ENCODE results near the gene ZNF574. TPM values are rescaled to one million over a fixed set of nuclear protein-coding genes. Genes with fewer than 3 reads are reported as not detected.

Gene ZNF574
- polyA plus RNA-seq, 2 donors, result 6.5 to 8.9 TPM

DNA sequence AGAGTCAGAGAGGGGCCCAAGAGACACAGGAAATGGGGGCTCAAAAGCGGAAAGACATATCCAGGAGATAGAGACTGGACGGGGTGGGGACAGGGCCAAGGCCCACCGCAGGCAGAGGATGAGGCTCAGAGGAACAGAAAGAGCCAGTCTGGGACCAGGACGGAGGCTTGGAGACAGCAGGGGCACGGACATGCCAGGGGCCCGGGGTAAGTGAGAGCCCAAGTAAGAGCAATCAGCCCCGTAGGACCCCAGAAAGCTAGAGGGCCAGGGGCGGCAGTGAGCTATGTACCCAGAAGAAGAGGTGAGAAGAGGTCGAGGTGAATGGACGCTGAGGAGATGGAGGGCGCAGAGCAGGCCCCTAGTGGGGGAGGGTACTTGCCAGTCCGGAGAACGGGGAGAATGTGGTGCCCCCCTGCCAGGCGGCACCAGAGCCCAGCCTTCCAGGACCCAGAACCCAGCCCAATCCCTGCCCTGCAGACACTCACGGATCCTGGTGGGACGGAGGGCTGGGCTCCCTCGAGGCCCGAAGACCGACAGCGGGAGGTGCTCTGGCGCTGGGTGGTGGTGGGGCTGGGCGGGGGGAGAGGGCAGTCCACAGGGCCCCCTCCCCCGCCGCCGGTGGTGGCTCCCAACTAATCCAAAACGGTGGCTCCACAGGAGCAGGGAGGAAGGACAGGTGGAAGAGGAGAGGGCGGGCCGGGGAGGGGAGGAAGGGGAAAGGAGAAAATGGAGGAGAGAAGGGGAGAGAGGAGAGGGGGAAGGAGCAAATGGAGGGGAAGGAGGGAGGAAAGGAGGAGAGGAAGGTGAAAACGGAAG, 7.0 kb upstream of the ZNF574 start:
- H3K36me3 ChIP-seq (ENCODE audit: control insufficient read depth in 2 of 2, insufficient read depth in 2 of 2, low read length in 1 of 2), result no peaks in the 10 kb centered on the region
- peaks cover 0 to 6% of the 10 kb centered on the region in 2 donors for H3K4me1 ChIP-seq (ENCODE audit: control insufficient read depth in 2 of 2, insufficient read depth in 2 of 2, low read length in 1 of 2)
- 21 to 27% methylated on average over 29 of the region's 29 CpGs for WGBS, 2 donors
- no peak overlapping the region for H3K27ac ChIP-seq (ENCODE audit: low read depth in 2 of 2, low read length in 1 of 2)
- H3K27me3 ChIP-seq (ENCODE audit: control insufficient read depth in 1 of 2, insufficient read depth in 2 of 2, low read length in 2 of 2), result no peaks in the 10 kb centered on the region
- no peak overlapping the region for H3K4me3 ChIP-seq (ENCODE audit: low read depth in 1 of 2, low read length in 2 of 2)
- no peaks in the 10 kb centered on the region for H3K9me3 ChIP-seq (ENCODE audit: control insufficient read depth in 2 of 2, insufficient read depth in 1 of 2, low read depth in 1 of 2, low read length in 1 of 2)

DNA sequence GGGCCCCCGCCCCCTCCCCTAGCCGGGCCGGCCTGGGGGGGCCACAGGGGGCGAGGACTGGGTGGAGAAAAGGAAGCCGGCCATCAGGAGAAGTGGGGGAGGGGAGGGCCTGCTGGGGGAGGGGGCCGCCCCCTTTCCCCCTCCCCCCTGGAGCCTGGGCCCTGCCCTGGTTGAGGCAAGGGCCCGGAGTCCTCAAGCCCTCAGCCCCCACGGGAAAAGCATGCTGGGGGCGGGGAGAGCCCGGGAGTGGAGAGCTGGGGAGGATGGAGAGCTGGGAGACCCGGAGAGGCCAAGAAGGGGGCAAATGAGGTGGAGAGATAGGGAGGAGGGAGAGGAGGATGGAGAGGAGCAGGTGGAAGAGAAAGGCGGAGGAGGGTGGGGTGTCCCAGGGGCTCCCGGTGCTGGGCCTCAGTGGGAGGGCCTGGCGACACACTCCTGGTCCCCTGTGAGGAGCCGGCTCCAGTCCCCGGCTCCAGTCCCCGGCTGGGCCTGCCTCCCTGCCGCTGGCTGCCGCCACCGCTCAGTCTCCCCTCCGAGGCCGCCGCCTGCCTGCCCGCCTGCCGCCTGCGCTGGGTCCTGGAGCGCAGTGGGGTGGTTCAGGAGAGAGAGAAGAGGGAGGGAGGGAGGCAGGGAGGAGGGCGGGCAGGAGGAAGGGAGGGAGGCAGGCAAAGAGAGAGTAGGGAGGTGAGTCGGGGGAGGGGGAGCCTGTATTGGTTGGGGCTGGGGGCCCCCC, 6.2 kb upstream of the ZNF574 start, which contains the start of gene GRIK5:
TSS of gene GRIK5 (minus strand) at position 588 of the 733 bp plus-strand sequence. CDS start 4,436 bp downstream, outside the sequence.
- 11 to 26% methylated on average over 13 to 28 of the region's 29 CpGs for WGBS, 2 donors
- peaks cover 1 to 6% of the 10 kb centered on the region in 2 donors for H3K4me1 ChIP-seq (ENCODE audit: control insufficient read depth in 2 of 2, insufficient read depth in 2 of 2, low read length in 1 of 2)
- peak within 1 kb of the TSS; percentile 9 to 17 for H3K4me3 ChIP-seq (ENCODE audit: low read depth in 1 of 2, low read length in 2 of 2)
- no peaks in the 10 kb centered on the region for H3K9me3 ChIP-seq (ENCODE audit: control insufficient read depth in 2 of 2, insufficient read depth in 1 of 2, low read depth in 1 of 2, low read length in 1 of 2)
- no peak within 1 kb of the TSS for H3K27ac ChIP-seq (ENCODE audit: low read depth in 2 of 2, low read length in 1 of 2)
- H3K27me3 ChIP-seq (ENCODE audit: control insufficient read depth in 1 of 2, insufficient read depth in 2 of 2, low read length in 2 of 2), result no peaks in the 10 kb centered on the region
- no peaks in the 10 kb centered on the region for H3K36me3 ChIP-seq (ENCODE audit: control insufficient read depth in 2 of 2, insufficient read depth in 2 of 2, low read length in 1 of 2)

DNA sequence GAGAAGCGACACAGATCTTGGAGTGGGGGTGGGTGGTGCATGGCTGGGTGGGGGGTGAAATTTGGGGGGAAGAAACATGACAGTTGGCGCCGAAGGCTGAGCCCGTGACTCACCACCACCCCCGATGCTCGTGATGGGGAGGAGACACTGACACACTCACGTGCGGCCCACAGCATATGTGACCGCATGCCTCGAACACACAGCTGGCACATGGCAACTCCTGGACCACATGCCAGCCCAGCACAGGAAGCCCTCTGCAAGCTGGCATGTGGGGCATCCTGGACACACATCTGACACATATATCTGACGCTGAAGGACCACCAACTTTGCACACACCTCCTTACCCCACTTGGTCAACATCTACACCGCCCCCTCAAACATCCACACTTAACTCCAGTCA, 4.7 kb upstream of the ZNF574 start:
- Histone ChIP-seq H3K4me1 (ENCODE audit: control insufficient read depth in 2 of 2, insufficient read depth in 2 of 2, low read length in 1 of 2) (peaks cover 4% of the 10 kb centered on the region in 2 donors), H3K27me3 (ENCODE audit: control insufficient read depth in 1 of 2, insufficient read depth in 2 of 2, low read length in 2 of 2) (no peaks in the 10 kb centered on the region), H3K36me3 (ENCODE audit: control insufficient read depth in 2 of 2, insufficient read depth in 2 of 2, low read length in 1 of 2) (no peaks in the 10 kb centered on the region), H3K4me3 (ENCODE audit: low read depth in 1 of 2, low read length in 2 of 2) (no peak overlapping the region), H3K9me3 (ENCODE audit: control insufficient read depth in 2 of 2, insufficient read depth in 1 of 2, low read depth in 1 of 2, low read length in 1 of 2) (no peaks in the 10 kb centered on the region), H3K27ac (ENCODE audit: low read depth in 2 of 2, low read length in 1 of 2) (no peak overlapping the region)
- WGBS, 2 donors, result 86 to 90% methylated on average over 12 of the region's 12 CpGs

DNA sequence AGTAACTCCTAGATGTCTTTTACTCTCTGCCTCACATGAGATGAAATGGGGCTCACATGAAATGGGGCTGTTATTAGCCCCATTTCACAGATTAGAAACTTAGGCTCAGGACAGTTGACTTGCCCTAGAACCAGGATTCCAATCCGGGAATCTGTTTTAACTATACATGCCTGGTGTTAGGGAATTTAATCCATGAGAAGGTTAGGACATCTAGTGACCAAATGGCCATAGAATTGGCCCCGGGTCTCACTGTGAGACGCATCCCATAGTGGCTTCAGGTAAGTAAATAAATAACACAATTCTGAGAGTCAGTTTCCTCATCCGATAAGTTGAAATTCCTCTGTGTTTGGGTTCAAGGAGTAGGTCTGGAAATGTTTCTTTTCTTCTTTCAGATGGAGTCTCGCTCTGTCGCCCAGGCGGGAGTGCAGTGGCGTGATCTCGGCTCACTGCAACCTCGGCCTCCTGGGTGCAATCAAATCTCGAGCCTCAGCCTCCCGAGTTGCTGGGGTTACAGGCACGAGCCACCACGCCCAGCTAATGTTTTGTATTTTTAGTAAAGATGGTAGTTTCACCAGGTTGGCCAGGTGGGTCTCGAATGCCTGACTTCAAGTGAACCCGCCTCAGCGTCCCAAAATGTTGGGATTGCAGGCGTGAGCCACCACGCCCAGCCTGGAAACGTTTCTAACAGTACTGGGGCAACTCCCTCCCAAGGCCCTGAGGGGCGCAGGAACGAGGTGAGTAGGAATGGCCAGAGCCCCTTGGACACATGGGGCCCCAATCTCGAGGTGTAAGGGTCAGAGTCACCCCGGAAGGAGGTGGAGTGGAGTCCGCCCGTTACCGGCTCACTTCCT, 1.2 kb upstream of the ZNF574 start:
- H3K4me1 ChIP-seq (ENCODE audit: control insufficient read depth in 2 of 2, insufficient read depth in 2 of 2, low read length in 1 of 2), result peaks cover 0 to 6% of the 10 kb centered on the region in 2 donors
- no peaks in the 10 kb centered on the region for H3K9me3 ChIP-seq (ENCODE audit: control insufficient read depth in 2 of 2, insufficient read depth in 1 of 2, low read depth in 1 of 2, low read length in 1 of 2)
- no peaks in the 10 kb centered on the region for H3K27me3 ChIP-seq (ENCODE audit: control insufficient read depth in 1 of 2, insufficient read depth in 2 of 2, low read length in 2 of 2)
- H3K27ac ChIP-seq (ENCODE audit: low read depth in 2 of 2, low read length in 1 of 2), result peak overlapping the region; percentile 95 to 99
- 57% methylated on average over 27 of the region's 27 CpGs for WGBS, 2 donors
- peak overlapping the region; percentile 62 to 63 for H3K4me3 ChIP-seq (ENCODE audit: low read depth in 1 of 2, low read length in 2 of 2)
- H3K36me3 ChIP-seq (ENCODE audit: control insufficient read depth in 2 of 2, insufficient read depth in 2 of 2, low read length in 1 of 2), result peaks cover under 1 to 13% of the 10 kb centered on the region in 2 donors

DNA sequence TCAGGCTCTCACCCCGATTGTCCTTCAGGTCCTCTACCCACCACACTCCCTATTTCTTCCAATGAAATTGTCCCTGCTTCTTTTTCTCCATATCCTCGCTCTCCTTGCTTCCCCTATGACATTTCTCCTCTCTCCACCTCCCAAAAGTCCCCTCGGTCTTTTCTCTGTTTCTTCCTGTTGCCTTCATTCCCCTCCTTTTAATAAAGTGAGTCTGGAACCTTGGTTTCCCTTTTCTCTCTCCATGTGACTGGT, 676 bp upstream of the ZNF574 start:
- Histone ChIP-seq H3K27ac (ENCODE audit: low read depth in 2 of 2, low read length in 1 of 2) (peak overlapping the region; percentile 95 to 99), H3K4me3 (ENCODE audit: low read depth in 1 of 2, low read length in 2 of 2) (peak overlapping the region; percentile 62 to 63), H3K4me1 (ENCODE audit: control insufficient read depth in 2 of 2, insufficient read depth in 2 of 2, low read length in 1 of 2) (peaks cover 0 to 6% of the 10 kb centered on the region in 2 donors), H3K27me3 (ENCODE audit: control insufficient read depth in 1 of 2, insufficient read depth in 2 of 2, low read length in 2 of 2) (no peaks in the 10 kb centered on the region), H3K36me3 (ENCODE audit: control insufficient read depth in 2 of 2, insufficient read depth in 2 of 2, low read length in 1 of 2) (peaks cover 6 to 18% of the 10 kb centered on the region in 2 donors), H3K9me3 (ENCODE audit: control insufficient read depth in 2 of 2, insufficient read depth in 1 of 2, low read depth in 1 of 2, low read length in 1 of 2) (no peaks in the 10 kb centered on the region)
- WGBS, 2 donors, result 3 to 10% methylated on average over 3 of the region's 3 CpGs

DNA sequence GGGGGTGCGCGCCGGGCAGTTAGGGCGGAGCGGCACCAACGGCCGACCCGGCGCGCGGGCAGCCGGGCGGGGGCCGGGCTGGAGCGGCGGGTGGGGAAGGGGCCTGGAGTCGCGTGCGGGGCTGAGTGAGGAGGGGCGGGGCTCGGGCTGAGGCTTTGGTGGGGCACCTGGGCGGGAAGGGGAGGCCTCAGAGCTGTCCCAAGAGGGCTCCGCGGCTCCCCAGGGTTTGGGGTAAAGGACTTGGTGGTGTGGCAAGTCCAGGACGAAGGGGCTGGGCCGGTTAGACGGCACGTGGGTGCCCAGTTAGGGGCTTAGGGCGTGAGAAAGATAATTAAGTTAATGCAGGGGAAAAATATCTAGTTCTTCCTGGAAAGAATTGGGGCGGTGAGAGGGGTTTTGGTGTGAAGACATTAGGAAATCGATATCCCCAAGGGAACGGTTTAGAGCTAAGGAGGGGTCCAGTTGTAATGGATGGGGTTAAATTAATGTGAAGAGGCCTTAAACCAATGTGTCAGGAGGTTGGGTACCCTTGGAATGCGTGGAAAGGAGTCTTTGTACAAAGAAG, 496 bp downstream of the ZNF574 start:
- Histone ChIP-seq H3K4me1 (ENCODE audit: control insufficient read depth in 2 of 2, insufficient read depth in 2 of 2, low read length in 1 of 2) (peaks cover 0 to 8% of the 10 kb centered on the region in 2 donors), H3K4me3 (ENCODE audit: low read depth in 1 of 2, low read length in 2 of 2) (peak overlapping the region; percentile 86 to 87), H3K27me3 (ENCODE audit: control insufficient read depth in 1 of 2, insufficient read depth in 2 of 2, low read length in 2 of 2) (no peaks in the 10 kb centered on the region), H3K36me3 (ENCODE audit: control insufficient read depth in 2 of 2, insufficient read depth in 2 of 2, low read length in 1 of 2) (peaks cover 7 to 29% of the 10 kb centered on the region in 2 donors), H3K27ac (ENCODE audit: low read depth in 2 of 2, low read length in 1 of 2) (peak overlapping the region; percentile 80 to 87), H3K9me3 (ENCODE audit: control insufficient read depth in 2 of 2, insufficient read depth in 1 of 2, low read depth in 1 of 2, low read length in 1 of 2) (no peaks in the 10 kb centered on the region)
- 0 to 1% methylated on average over 27 to 33 of the region's 33 CpGs for WGBS, 2 donors

DNA sequence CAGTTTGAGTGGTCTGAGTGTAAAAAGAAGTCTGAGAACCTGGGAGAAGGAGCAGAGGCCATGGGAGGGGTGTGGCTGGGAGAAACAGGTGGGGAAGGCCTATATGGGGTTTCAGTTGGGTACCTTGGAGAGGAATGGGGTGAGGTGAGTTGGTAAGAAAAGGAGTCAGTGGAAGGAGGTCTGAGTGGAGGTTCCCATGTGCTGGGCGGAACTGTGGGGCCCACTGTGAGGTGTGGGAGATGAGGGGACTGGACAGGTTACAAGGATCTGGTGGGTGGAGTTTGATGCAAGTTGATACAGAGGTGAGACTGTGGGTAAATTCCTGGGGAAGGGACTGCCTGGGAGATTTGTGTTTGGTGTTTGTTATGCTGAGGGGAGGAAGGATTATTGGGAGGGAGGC, 2.1 kb downstream of the ZNF574 start:
- 75 to 96% methylated on average over 1 of the region's 1 CpG for WGBS, 2 donors
- Histone ChIP-seq H3K27me3 (ENCODE audit: control insufficient read depth in 1 of 2, insufficient read depth in 2 of 2, low read length in 2 of 2) (no peaks in the 10 kb centered on the region), H3K36me3 (ENCODE audit: control insufficient read depth in 2 of 2, insufficient read depth in 2 of 2, low read length in 1 of 2) (peaks cover 7 to 32% of the 10 kb centered on the region in 2 donors), H3K27ac (ENCODE audit: low read depth in 2 of 2, low read length in 1 of 2) (no peak overlapping the region), H3K4me3 (ENCODE audit: low read depth in 1 of 2, low read length in 2 of 2) (no peak overlapping the region), H3K4me1 (ENCODE audit: control insufficient read depth in 2 of 2, insufficient read depth in 2 of 2, low read length in 1 of 2) (peaks cover 0 to 8% of the 10 kb centered on the region in 2 donors), H3K9me3 (ENCODE audit: control insufficient read depth in 2 of 2, insufficient read depth in 1 of 2, low read depth in 1 of 2, low read length in 1 of 2) (no peaks in the 10 kb centered on the region)

DNA sequence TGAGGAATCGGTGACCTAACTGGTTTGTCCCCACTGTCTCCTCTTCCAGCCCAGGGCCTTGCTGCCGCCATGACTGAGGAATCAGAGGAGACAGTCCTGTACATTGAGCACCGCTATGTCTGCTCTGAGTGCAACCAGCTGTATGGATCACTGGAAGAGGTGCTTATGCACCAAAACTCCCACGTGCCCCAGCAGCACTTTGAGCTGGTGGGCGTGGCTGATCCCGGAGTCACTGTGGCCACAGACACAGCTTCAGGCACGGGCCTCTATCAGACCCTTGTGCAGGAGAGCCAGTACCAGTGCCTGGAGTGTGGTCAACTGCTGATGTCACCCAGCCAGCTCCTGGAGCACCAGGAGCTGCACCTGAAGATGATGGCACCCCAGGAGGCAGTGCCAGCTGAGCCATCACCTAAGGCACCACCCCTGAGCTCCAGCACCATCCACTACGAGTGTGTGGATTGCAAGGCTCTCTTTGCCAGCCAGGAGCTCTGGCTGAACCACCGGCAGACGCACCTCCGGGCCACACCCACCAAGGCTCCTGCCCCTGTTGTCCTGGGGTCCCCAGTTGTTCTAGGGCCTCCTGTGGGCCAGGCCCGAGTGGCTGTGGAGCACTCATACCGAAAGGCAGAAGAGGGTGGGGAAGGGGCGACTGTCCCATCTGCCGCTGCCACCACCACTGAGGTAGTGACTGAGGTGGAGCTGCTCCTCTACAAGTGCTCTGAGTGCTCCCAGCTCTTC, 2.7 kb downstream of the ZNF574 start:
- H3K9me3 ChIP-seq (ENCODE audit: control insufficient read depth in 2 of 2, insufficient read depth in 1 of 2, low read depth in 1 of 2, low read length in 1 of 2), result no peaks in the 10 kb centered on the region
- WGBS, 2 donors, result 69 to 71% methylated on average over 15 of the region's 15 CpGs
- no peak overlapping the region for H3K4me3 ChIP-seq (ENCODE audit: low read depth in 1 of 2, low read length in 2 of 2)
- peaks cover 0 to 8% of the 10 kb centered on the region in 2 donors for H3K4me1 ChIP-seq (ENCODE audit: control insufficient read depth in 2 of 2, insufficient read depth in 2 of 2, low read length in 1 of 2)
- peaks cover 7 to 32% of the 10 kb centered on the region in 2 donors for H3K36me3 ChIP-seq (ENCODE audit: control insufficient read depth in 2 of 2, insufficient read depth in 2 of 2, low read length in 1 of 2)
- peak overlapping the region in 1 of 2 donors; percentile 2 for H3K27ac ChIP-seq (ENCODE audit: low read depth in 2 of 2, low read length in 1 of 2)
- no peaks in the 10 kb centered on the region for H3K27me3 ChIP-seq (ENCODE audit: control insufficient read depth in 1 of 2, insufficient read depth in 2 of 2, low read length in 2 of 2)
